HG03432 (cell line): ENCODE measurements around the gene WDR7.

ENCODE experiments used
- ATAC-seq: cut with Tn5 transposase; IDR thresholded peaks from one replicate; pipeline ENCODE4 v1.9.1; 2021; ENCODE audit warnings: mild to moderate bottlenecking, moderate library complexity; ENCODE audit not compliant: unreplicated experiment

Gene WDR7

GRCh38 chr18:56982766-56983165 is 331.6 kb downstream of the WDR7 start:
- no peak for ATAC-seq

- ATAC-seq: no peak
These were observed 332.3 kb downstream of the WDR7 start for GRCh38 chr18:56983275-56983992.

DNA sequence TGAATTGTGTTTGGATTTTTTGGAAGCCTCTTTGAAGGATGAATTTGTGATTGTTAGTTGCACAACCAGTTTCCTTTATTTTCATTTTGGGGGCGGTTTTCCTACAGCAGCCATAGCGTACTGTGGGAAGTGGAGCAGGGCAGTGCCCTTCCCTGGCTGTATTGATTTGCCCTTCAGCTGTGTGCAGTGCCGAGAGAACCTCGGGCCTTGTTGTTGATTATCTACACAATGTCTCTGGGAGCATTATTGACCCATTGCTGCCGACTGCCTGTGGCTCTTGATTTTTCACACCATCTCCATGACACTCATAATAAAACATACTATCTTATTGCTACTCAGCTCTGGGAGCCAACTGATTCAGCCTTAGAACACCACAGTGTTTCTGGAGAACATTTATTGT is 333.6 kb downstream of the WDR7 start:
- ATAC-seq: no peak

- no peak for ATAC-seq
These were observed 335.7 kb downstream of the WDR7 start for GRCh38 chr18:56986829-56987228.

- no peak for ATAC-seq
These were observed 336.1 kb downstream of the WDR7 start for GRCh38 chr18:56987236-56987635.

DNA sequence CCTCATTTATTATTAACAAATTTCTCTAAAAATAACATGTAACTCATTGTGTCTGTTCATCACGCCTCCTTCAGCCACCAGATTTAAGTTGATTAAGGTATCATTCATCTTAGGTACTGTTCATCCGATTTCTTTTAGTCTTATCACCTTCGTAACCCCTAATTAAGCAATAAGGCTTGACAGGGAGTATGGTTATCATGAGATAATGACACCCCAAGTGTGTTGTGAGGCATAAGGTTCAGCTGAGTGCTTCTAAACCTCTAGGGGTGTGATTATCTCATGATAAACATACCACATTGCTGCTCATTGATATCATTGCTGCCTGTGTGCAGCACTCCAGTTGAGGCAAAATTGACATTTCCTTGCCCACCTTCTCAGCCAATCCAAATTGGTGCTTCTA is 336.9 kb downstream of the WDR7 start:
- ATAC-seq: no peak

- no peak for ATAC-seq
These were observed 339.5 kb downstream of the WDR7 start for GRCh38 chr18:56990678-56991077.

GRCh38 chr18:56992777-56993176 is 341.6 kb downstream of the WDR7 start:
- ATAC-seq: no peak

DNA sequence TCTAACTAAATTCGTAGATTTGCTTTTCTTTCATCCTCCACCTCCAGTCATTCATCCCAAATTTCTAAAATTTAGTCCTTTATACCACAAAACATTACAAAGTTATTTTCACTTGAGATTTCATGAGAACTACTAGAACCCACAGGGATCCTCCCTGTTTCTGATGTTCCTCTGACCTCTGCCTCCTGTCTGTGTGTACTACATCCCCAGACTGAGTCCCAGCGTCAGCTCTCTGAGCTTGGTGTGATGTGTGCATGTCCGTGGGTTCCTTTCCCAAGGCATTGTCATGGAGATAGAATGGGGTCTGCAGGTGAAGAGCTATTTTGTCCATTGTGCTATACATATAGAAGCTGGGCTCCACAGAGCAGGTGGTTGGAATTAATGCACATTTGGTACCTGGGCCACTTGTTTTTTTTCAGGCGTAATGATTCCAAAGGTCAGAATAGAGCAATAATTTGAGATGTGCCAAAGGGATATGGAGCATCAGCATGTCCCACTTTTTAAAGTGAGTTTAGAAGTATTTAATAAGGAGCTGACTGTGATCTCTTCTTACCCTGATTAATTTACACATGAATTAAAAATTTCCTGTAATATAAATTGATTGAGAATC is 344.5 kb downstream of the WDR7 start:
- ATAC-seq: no peak

DNA sequence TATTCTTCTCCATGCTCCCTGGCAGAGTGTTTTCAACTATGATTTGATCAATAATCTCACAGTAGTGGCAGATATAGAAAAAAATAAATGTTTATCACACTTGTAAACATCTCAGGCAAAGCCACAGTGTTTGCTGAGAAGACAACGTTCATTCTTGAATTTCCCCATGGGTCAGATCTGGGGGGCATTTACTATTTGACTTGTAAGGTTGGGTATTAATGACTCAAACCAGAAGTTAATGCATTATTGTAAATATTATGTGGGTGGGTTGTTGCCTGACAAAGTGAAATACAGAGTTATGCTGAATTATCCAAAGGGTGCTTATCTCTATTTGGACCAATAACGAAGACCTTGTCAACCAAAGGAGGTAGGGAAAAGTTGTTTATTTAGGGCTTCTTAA is 346.0 kb downstream of the WDR7 start:
- ATAC-seq: no peak

- no peak for ATAC-seq
These were observed 348.7 kb downstream of the WDR7 start for GRCh38 chr18:56999823-57000222.

- no peak for ATAC-seq
These were observed 351.5 kb downstream of the WDR7 start for GRCh38 chr18:57002627-57003026.

- no peak for ATAC-seq
These were observed 352.2 kb downstream of the WDR7 start for GRCh38 chr18:57003342-57003741.

DNA sequence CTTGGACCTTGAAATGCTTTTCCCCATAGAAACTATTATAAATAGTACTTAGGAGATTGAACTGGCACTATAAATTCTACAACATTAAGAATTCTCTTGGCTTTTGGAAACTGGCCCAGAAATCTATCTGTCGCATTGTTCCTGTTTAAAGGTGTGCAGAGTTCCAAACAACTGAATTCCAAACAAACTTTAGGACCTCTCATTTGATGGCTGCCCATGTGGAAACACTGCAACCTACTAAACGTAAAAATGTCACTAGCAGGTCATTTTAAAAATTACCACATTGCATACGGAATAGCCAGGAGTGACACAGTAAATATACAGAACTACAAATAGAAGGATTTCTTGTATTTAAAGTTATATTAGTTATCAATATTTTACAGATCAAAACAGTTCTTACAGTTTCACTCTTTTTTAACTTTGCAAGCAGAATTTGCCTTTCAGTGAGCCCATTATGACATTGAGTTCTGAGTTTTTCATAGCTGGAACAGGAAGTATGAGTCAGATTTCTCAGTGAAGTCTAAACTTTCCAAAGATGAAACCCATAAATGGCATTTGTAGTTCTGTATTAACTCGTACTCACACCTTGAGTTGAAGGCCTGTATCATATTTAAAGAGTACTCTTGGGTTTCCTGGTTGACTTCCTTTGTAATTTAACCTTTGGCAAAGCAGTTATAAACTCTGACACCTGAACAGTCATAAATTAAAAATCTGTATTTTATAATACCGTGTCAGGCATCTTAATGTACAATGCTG is 353.4 kb downstream of the WDR7 start:
- peak; percentile 98 for ATAC-seq

- no peak for ATAC-seq
These were observed 357.0 kb downstream of the WDR7 start for GRCh38 chr18:57008001-57008686.

GRCh38 chr18:57009844-57010243 is 358.7 kb downstream of the WDR7 start:
- ATAC-seq: no peak

- ATAC-seq: no peak
These were observed 363.7 kb downstream of the WDR7 start for GRCh38 chr18:57014772-57015413.

- no peak for ATAC-seq
These were observed 364.3 kb downstream of the WDR7 start for GRCh38 chr18:57015451-57015850.

GRCh38 chr18:57018845-57019244 is 367.7 kb downstream of the WDR7 start:
- no peak for ATAC-seq

DNA sequence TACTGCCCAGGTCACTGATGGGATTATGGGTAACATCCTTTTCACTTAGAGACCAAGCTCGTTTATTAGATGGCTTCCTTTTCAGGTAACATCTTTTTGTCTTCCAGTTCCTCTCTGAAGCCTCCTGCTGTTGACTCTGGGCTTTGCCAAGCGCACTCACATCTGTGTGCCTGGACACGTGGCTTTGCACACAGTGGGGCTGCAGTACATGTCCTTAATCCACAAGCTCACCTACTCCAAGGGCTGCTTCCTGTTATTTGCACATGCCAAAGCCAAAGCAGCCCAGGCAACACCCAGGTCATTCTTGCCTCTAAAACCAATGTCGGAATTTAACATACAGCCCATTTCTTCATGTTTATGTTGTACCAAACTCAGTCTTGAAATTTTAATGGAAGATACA is 371.6 kb downstream of the WDR7 start:
- no peak for ATAC-seq

DNA sequence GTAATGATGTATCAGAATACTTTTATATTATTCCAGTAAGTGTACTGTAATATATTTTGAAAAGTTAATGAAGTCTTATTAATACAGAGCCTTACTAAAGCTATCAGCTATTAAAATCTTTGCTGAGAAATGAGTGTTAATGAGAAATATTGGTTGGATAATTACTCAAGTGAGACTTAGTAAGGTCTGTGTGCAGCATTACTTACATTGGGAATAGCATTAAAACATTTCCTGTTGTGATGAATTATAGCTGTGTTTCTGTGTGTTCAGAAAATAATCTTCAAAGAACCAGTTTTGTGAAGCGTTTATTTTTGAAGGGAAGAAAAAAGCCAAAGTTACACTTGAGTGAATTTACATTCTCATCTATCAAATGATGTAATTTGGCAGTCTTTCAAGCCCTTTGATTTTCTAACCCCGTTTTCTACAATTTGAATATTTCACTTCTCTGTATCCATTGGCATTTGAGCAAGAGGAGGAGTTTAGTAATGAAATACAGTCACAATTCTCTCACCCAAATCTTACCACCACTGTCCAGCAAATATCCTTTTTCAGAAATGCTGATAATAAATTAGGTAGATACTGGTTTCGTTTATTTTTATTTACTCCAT is 372.2 kb downstream of the WDR7 start:
- peak; percentile 82 for ATAC-seq
